Measurements from ENCODE around the gene C1orf50.

C1orf50 gene

DNA sequence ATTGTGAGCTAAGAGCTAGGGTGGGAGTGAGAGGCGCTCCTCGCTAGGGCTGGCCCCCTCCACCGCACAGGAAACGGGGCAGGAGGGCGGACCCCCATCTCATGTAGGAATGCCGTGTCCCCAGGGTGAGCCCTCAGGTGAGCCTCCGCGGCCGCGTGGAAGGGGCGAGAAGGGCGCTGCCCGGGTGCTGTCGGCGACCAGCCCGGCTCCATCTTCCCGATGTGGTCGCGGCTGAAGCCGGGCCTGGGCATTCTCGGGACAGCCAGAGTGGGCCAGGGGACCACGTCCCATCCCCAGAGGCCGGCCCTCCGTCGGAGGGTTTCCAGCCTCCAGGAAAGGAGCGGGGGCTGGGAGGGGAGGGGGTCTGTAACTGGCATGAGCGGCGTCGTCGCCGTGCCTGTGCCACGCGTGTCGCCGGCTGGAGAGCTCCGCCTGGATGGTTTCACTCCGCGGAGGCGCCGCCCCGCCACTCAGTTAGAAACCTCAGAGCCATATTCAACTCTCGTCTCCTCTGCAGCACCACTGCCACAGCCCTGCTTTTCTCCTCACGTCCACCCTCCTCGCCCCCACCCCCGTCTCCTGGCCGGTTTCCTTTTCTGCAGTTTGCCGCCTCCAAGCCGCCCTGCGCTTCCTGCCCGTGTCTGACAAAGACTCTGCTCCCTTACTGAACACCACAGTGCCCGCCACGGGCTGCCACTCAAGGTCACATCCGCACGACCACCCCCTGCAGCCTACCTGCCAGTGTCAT, 18.1 kb downstream of the C1orf50 start, which contains the start of gene TMEM269:
TMEM269 (plus strand) TSS at position 46 of the 748 bp plus-strand sequence. CDS start 4,903 bp downstream, outside the sequence.
- no peak for TF ChIP-seq CTCF (IDR thresholded peaks at IDR 0.05; ENCODE audit: borderline replicate concordance, insufficient read depth, low read depth, low read length)
- H3K4me3 ChIP-seq (ENCODE audit: low read depth, low read length) = no peak within 1 kb of the TSS

DNA sequence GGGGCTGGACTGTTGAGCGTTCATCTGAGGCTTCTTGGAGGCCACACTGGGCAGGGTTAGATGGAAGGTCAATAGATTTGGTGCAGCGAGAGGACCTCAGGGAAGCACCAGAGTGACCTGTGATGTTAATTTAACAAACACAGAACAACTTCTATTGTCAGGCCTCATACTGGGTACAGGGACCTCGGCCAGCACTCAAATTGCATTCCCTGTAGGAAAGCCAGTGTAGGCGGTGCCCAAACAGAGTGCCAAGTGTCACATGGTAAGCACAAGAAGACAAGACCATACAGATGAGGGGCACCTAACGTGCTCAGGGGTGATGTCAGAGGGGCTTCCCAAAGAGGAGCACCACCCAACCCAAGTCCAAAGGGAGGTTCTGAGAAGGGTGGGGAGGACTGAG, 19.0 kb downstream of the C1orf50 start:
- H3K4me3 ChIP-seq (ENCODE audit: low read depth, low read length) = no peak overlapping the region
- no peak for TF ChIP-seq CTCF (IDR thresholded peaks at IDR 0.05; ENCODE audit: borderline replicate concordance, insufficient read depth, low read depth, low read length)

DNA sequence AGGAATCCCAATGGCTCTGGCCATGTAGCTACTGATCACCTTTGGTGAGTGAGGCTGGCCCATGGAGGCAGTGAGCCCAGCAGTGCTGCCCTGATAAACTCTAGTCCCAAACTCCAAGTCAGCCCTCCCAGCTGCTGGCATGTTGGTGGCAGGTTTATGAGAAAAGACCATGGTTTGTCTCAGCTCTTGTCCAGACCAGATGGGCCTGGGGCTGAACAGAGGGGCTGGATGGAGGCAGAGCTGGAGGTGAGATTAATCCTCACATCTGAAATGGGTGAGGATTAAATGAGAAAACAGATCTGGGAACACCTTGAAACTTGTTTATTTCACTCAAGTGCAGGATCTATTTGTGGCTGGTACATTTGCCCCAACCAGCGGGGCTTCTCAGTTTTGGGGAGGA, 21.0 kb downstream of the C1orf50 start:
- TF ChIP-seq CTCF (IDR thresholded peaks at IDR 0.05; ENCODE audit: borderline replicate concordance, insufficient read depth, low read depth, low read length) = no peak
- H3K4me3 ChIP-seq (ENCODE audit: low read depth, low read length) = no peak overlapping the region

DNA sequence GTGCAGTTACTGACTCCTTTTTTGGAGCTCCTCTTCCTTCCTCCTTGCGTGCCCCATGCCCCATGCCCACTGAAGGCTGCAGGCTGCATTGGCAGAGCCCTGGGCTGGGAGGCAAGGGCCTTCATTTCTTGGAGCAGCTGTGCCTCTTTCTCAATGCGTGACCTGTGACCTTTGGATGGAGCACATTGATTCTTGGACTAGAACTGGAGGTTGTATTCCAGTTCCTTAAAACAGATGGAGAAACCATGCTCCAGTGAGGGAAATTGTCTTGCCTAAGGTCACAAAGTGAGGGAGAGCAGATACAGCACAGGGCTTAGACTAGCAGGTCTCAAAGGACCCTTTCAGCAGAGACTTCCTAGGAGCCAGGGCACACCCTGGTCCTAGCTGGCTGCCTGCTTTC, 26.8 kb downstream of the C1orf50 start:
- no peak for TF ChIP-seq CTCF (IDR thresholded peaks at IDR 0.05; ENCODE audit: borderline replicate concordance, insufficient read depth, low read depth, low read length)
- no peak overlapping the region for H3K4me3 ChIP-seq (ENCODE audit: low read depth, low read length)

DNA sequence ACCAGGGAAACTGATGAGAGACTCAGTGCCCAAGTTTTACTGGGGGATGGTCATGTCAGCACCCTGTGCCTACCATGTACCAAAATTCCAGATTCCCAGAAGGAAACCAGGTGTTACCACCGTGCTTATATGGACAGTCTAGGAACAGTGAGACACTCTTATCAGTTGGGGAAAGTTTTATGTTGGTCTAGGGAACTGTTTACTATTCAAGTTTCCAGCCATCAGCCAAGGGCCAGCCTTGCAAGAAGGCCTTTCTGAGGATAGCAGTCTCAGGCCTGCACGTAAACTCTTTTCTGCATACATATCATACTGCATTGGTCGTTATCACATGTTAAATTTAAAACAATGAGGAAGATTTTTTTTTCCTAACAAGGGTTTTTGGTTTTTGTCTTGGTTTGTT, 30.4 kb downstream of the C1orf50 start:
- H3K4me3 ChIP-seq (ENCODE audit: low read depth, low read length) = no peak overlapping the region
- TF ChIP-seq CTCF (IDR thresholded peaks at IDR 0.05; ENCODE audit: borderline replicate concordance, insufficient read depth, low read depth, low read length) = no peak

DNA sequence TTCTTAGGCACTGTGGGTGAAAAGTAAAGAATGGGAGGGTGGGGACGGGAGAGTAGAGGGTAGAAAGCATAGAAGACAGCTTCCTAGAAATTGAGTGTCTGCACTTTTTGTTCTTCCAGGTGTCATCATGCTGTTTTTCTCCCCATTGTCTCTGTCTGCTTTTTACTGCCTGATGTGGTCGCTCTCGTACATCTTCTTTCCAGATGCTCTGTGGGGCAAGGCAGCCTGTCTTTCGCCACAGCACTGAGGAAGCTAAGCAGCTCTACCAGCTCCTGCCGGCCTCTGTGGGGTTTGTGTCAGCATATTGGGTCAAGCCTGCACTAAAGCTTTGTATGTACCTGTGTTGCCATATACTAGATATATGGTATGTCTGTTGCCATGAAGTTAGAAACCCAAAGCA, 30.9 kb downstream of the C1orf50 start:
- no peak overlapping the region for H3K4me3 ChIP-seq (ENCODE audit: low read depth, low read length)
- no peak for TF ChIP-seq CTCF (IDR thresholded peaks at IDR 0.05; ENCODE audit: borderline replicate concordance, insufficient read depth, low read depth, low read length)

DNA sequence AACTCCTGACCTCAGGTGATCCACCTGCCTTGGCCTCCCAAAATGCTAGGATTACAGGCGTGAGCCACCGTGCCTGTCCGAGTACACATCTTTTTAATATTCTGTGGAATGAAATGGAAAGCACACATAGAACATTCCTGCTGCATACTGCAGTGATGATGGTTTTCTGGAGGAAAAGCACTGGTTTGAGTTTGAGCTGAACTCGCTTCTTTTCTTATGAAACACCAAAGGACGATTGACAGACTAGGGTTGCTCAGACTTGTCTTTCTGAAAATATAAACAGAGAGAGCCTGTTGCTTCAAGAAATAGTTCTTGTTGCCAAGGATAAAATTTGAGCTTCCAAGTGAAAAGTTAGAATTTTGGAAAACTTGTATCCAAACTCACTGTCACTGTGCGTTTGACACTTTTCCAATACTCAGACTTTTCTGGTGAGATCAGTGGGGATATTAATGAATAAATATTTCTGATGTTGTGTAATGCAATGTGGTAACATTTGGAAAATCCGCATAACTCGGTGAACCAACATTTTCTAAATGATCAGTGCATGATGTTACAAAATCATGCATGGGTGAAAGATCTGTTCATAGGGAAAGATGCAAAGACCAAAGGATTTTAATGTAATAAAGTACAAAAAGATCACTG, 34.9 kb downstream of the C1orf50 start:
- no peak overlapping the region for H3K4me3 ChIP-seq (ENCODE audit: low read depth, low read length)
- TF ChIP-seq CTCF (IDR thresholded peaks at IDR 0.05; ENCODE audit: borderline replicate concordance, insufficient read depth, low read depth, low read length) = no peak
